Measurements from ENCODE around the gene FBLN5.

The FBLN5 gene

DNA sequence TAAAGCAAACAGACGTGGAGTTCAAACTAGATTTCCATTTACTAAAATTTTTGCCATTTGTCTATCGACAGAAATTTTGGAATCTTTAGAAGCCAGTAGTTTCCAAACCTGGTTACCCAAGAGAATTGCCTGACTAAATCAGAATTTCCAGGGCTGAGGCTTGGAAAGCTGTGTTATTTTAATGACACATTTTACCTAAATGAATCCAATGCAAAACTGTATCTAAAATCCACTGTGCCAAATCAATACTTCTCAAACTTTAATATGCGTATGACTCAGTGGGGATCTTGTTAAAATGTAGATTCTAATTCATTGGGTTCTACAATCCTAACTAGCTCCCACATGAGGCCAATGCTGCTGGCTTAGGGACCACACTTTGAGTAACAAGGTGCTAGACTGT, 45.2 kb downstream of the FBLN5 start:
- no peak overlapping the region for H3K14ac ChIP-seq (ENCODE audit: low read length)
- no peak overlapping the region for H2BK120ac ChIP-seq (ENCODE audit: low read depth, low read length)
- peaks cover 1 to 3% of the 10 kb centered on the region in 2 donors for H3K4me1 ChIP-seq (ENCODE audit: control insufficient read depth in 2 of 2, insufficient read depth in 1 of 2, low read depth in 1 of 2, low read length in 2 of 2)
- H2BK5ac ChIP-seq (ENCODE audit: low read length): no peak overlapping the region
- no peak overlapping the region for H3K4ac ChIP-seq (ENCODE audit: low read length)
- DNase-seq (ENCODE audit: low spot score): no peak
- H2BK15ac ChIP-seq (ENCODE audit: low read length): no peak overlapping the region
- no peak overlapping the region for H3K4me3 ChIP-seq (ENCODE audit: low read length in 2 of 2)
- peaks cover 0 to 5% (median 0%) of the 10 kb centered on the region in 3 experiments for H3K27me3 ChIP-seq (ENCODE audit: control insufficient read depth in 3 of 3, insufficient read depth in 3 of 3, low read depth in 1 of 3, low read length in 3 of 3)
- no peak overlapping the region for H2AFZ ChIP-seq (ENCODE audit: low read length)
- H4K8ac ChIP-seq (ENCODE audit: low read depth, low read length): no peak overlapping the region
- H3K18ac ChIP-seq (ENCODE audit: low read length): no peak overlapping the region
- no peaks in the 10 kb centered on the region for H3K79me1 ChIP-seq (ENCODE audit: low read depth, low read length)
- no peak overlapping the region for H4K91ac ChIP-seq (ENCODE audit: low read depth, low read length, poor library complexity)
- H3K27ac ChIP-seq (replicated peaks; ENCODE audit: low read length): no peak overlapping the region
- no CpG with 5 or more reads among the region's 3 CpGs for WGBS, 2 donors (ENCODE audit: extremely low coverage in 2 of 2, insufficient read length in 2 of 2, insufficient replicate concordance in 1 of 2)
- H3K9me3 ChIP-seq (replicated peaks in 1 of 2; ENCODE audit: control insufficient read depth in 2 of 2, insufficient read depth in 1 of 2, low read depth in 1 of 2, low read length in 2 of 2): peaks cover 0 to 2% of the 10 kb centered on the region in 2 donors
- H2BK12ac ChIP-seq (ENCODE audit: low read length): no peak overlapping the region
- no peak overlapping the region for H3K23ac ChIP-seq (ENCODE audit: low read depth, low read length, poor library complexity)
- H3K36me3 ChIP-seq (replicated peaks in 1 of 2; ENCODE audit: control insufficient read depth in 2 of 2, insufficient read depth in 2 of 2, low read length in 2 of 2): no peaks in the 10 kb centered on the region
- no peak overlapping the region for H3K4me2 ChIP-seq (ENCODE audit: insufficient read depth, low read length, poor library complexity, severe bottlenecking)
- H3K9ac ChIP-seq (ENCODE audit: low read depth, low read length, poor library complexity): no peak overlapping the region
- no peak overlapping the region for H2AK5ac ChIP-seq (ENCODE audit: low read depth, low read length)

DNA sequence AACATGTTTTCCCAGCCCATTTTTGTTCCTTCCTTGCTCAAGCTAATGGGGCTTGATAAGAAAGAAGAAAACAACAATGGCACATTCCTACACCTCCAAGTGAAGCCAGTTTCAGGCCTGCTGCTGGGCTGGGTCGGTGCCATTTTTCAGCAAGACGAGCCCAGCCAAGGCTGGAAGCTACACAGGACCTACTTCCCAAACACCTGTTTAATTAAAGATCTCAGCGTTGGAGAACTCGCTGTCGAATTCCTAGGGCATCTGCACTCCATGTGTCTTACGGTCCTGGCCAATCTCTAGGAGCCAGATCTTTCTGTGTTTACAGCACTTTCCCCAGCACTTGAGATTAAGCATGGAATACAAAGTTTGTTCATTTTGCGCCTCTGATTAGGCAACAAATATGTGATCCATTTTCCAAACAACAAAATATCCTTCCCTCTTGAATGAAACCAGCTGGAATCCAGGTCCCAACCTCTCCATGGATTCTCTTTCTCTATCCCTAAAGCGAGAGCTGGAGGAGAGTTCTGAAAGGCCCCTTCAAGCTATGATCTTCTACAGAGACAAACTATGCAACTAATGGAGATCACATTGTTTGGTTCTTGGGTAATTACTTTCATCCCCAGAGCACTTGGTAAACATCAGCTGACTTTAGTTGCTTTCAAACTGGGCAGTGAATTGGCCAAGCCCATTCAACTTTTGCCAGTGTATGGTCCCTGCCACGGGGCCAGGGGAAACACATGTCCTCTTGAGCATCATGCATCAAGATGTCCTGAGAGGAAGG, 45.9 kb downstream of the FBLN5 start:
- Histone ChIP-seq H2BK12ac (ENCODE audit: low read length) (no peak overlapping the region), H4K8ac (ENCODE audit: low read depth, low read length) (no peak overlapping the region), H3K27ac (replicated peaks; ENCODE audit: low read length) (no peak overlapping the region), H2BK15ac (ENCODE audit: low read length) (no peak overlapping the region), H3K4me3 (ENCODE audit: low read length in 2 of 2) (no peak overlapping the region), H3K79me1 (ENCODE audit: low read depth, low read length) (no peaks in the 10 kb centered on the region), H3K9ac (ENCODE audit: low read depth, low read length, poor library complexity) (no peak overlapping the region), H3K14ac (ENCODE audit: low read length) (no peak overlapping the region), H3K27me3 (ENCODE audit: control insufficient read depth in 3 of 3, insufficient read depth in 3 of 3, low read depth in 1 of 3, low read length in 3 of 3) (peaks cover 0 to 5% (median 0%) of the 10 kb centered on the region in 3 experiments), H2AFZ (ENCODE audit: low read length) (no peak overlapping the region), H2BK120ac (ENCODE audit: low read depth, low read length) (no peak overlapping the region), H3K4me1 (ENCODE audit: control insufficient read depth in 2 of 2, insufficient read depth in 1 of 2, low read depth in 1 of 2, low read length in 2 of 2) (peaks cover 2 to 6% of the 10 kb centered on the region in 2 donors), H3K4ac (ENCODE audit: low read length) (no peak overlapping the region), H3K18ac (ENCODE audit: low read length) (no peak overlapping the region), H2BK5ac (ENCODE audit: low read length) (no peak overlapping the region), H2AK5ac (ENCODE audit: low read depth, low read length) (no peak overlapping the region), H3K23ac (ENCODE audit: low read depth, low read length, poor library complexity) (no peak overlapping the region), H4K91ac (ENCODE audit: low read depth, low read length, poor library complexity) (no peak overlapping the region), H3K4me2 (ENCODE audit: insufficient read depth, low read length, poor library complexity, severe bottlenecking) (no peak overlapping the region), H3K9me3 (replicated peaks in 1 of 2; ENCODE audit: control insufficient read depth in 2 of 2, insufficient read depth in 1 of 2, low read depth in 1 of 2, low read length in 2 of 2) (peaks cover 0 to 2% of the 10 kb centered on the region in 2 donors), H3K36me3 (replicated peaks in 1 of 2; ENCODE audit: control insufficient read depth in 2 of 2, insufficient read depth in 2 of 2, low read length in 2 of 2) (no peaks in the 10 kb centered on the region)
- no CpG with 5 or more reads among the region's 9 CpGs for WGBS, 2 donors (ENCODE audit: extremely low coverage in 2 of 2, insufficient read length in 2 of 2, insufficient replicate concordance in 1 of 2)
- no peak for DNase-seq (ENCODE audit: low spot score)

DNA sequence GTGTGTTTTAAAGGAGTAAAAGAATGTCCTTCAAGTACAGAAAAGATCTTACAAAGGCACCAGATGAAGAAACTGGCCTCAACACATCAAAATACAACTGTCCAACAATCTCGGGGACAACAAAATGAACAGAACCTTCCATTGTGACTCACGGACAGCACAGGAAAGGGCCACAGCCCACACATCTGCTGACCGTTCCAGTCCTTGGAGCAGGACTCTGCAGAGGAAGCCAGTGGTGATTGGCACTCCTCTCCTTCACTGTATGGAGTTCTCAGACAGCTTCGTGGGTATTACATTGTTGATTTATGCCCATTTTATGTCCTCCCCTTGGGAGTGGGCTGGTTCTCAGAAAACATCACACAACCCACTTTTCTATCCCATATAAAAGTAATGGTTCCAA, 47.7 kb downstream of the FBLN5 start:
- Histone ChIP-seq H3K36me3 (replicated peaks in 1 of 2; ENCODE audit: control insufficient read depth in 2 of 2, insufficient read depth in 2 of 2, low read length in 2 of 2) (no peaks in the 10 kb centered on the region), H3K4me2 (ENCODE audit: insufficient read depth, low read length, poor library complexity, severe bottlenecking) (no peak overlapping the region), H4K91ac (ENCODE audit: low read depth, low read length, poor library complexity) (no peak overlapping the region), H3K18ac (ENCODE audit: low read length) (no peak overlapping the region), H3K4ac (ENCODE audit: low read length) (no peak overlapping the region), H3K4me3 (ENCODE audit: low read length in 2 of 2) (no peak overlapping the region), H3K14ac (ENCODE audit: low read length) (no peak overlapping the region), H3K79me1 (ENCODE audit: low read depth, low read length) (no peaks in the 10 kb centered on the region), H2BK12ac (ENCODE audit: low read length) (no peak overlapping the region), H3K9me3 (replicated peaks in 1 of 2; ENCODE audit: control insufficient read depth in 2 of 2, insufficient read depth in 1 of 2, low read depth in 1 of 2, low read length in 2 of 2) (no peaks in the 10 kb centered on the region), H2BK120ac (ENCODE audit: low read depth, low read length) (no peak overlapping the region), H2BK5ac (ENCODE audit: low read length) (no peak overlapping the region), H4K8ac (ENCODE audit: low read depth, low read length) (no peak overlapping the region), H3K9ac (ENCODE audit: low read depth, low read length, poor library complexity) (no peak overlapping the region), H2AK5ac (ENCODE audit: low read depth, low read length) (no peak overlapping the region), H3K27me3 (ENCODE audit: control insufficient read depth in 3 of 3, insufficient read depth in 3 of 3, low read depth in 1 of 3, low read length in 3 of 3) (peaks cover 0 to 5% (median 0%) of the 10 kb centered on the region in 3 experiments), H3K27ac (replicated peaks; ENCODE audit: low read length) (no peak overlapping the region), H3K23ac (ENCODE audit: low read depth, low read length, poor library complexity) (no peak overlapping the region), H2AFZ (ENCODE audit: low read length) (no peak overlapping the region), H3K4me1 (ENCODE audit: control insufficient read depth in 2 of 2, insufficient read depth in 1 of 2, low read depth in 1 of 2, low read length in 2 of 2) (peaks cover 2 to 6% of the 10 kb centered on the region in 2 donors), H2BK15ac (ENCODE audit: low read length) (no peak overlapping the region)
- no peak for DNase-seq (ENCODE audit: low spot score)
- no CpG with 5 or more reads among the region's 4 CpGs for WGBS, 2 donors (ENCODE audit: extremely low coverage in 2 of 2, insufficient read length in 2 of 2, insufficient replicate concordance in 1 of 2)

GRCh38 chr14:91899213-91899612, 48.3 kb downstream of the FBLN5 start:
- Histone ChIP-seq H2BK15ac (ENCODE audit: low read length) (no peak overlapping the region), H4K8ac (ENCODE audit: low read depth, low read length) (no peak overlapping the region), H3K9ac (ENCODE audit: low read depth, low read length, poor library complexity) (no peak overlapping the region), H3K27ac (replicated peaks; ENCODE audit: low read length) (no peak overlapping the region), H3K36me3 (replicated peaks in 1 of 2; ENCODE audit: control insufficient read depth in 2 of 2, insufficient read depth in 2 of 2, low read length in 2 of 2) (no peaks in the 10 kb centered on the region), H2BK120ac (ENCODE audit: low read depth, low read length) (no peak overlapping the region), H3K4me3 (ENCODE audit: low read length in 2 of 2) (no peak overlapping the region), H3K4me1 (ENCODE audit: control insufficient read depth in 2 of 2, insufficient read depth in 1 of 2, low read depth in 1 of 2, low read length in 2 of 2) (peaks cover 2 to 6% of the 10 kb centered on the region in 2 donors), H3K4ac (ENCODE audit: low read length) (no peak overlapping the region), H3K79me1 (ENCODE audit: low read depth, low read length) (no peaks in the 10 kb centered on the region), H2BK12ac (ENCODE audit: low read length) (no peak overlapping the region), H3K4me2 (ENCODE audit: insufficient read depth, low read length, poor library complexity, severe bottlenecking) (no peak overlapping the region), H3K23ac (ENCODE audit: low read depth, low read length, poor library complexity) (no peak overlapping the region), H3K9me3 (replicated peaks in 1 of 2; ENCODE audit: control insufficient read depth in 2 of 2, insufficient read depth in 1 of 2, low read depth in 1 of 2, low read length in 2 of 2) (no peaks in the 10 kb centered on the region), H3K14ac (ENCODE audit: low read length) (no peak overlapping the region), H4K91ac (ENCODE audit: low read depth, low read length, poor library complexity) (no peak overlapping the region), H3K27me3 (ENCODE audit: control insufficient read depth in 3 of 3, insufficient read depth in 3 of 3, low read depth in 1 of 3, low read length in 3 of 3) (peaks cover 0 to 5% (median 0%) of the 10 kb centered on the region in 3 experiments), H3K18ac (ENCODE audit: low read length) (peak overlapping the region; percentile 12), H2BK5ac (ENCODE audit: low read length) (no peak overlapping the region), H2AFZ (ENCODE audit: low read length) (no peak overlapping the region), H2AK5ac (ENCODE audit: low read depth, low read length) (no peak overlapping the region)
- no CpG with 5 or more reads among the region's 4 CpGs for WGBS, 2 donors (ENCODE audit: extremely low coverage in 2 of 2, insufficient read length in 2 of 2, insufficient replicate concordance in 1 of 2)
- no peak for DNase-seq (ENCODE audit: low spot score)

All from neuronal stem cell (in vitro differentiated cells).